HG03558 (cell line): Measurements from ENCODE around the gene NCMAP.
"Not testable (repeated sequence)": the region's sequence is repeated elsewhere in the genome, so short reads cannot be mapped to it uniquely, and the experiment has no call there.

Experiments
- ATAC-seq: cut with Tn5 transposase; IDR thresholded peaks from one replicate; pipeline ENCODE4 v1.9.1; 2021; ENCODE audit warnings: moderate number of reproducible peaks; ENCODE audit not compliant: unreplicated experiment; ENCODE audit errors: extremely low read depth

NCMAP gene, protein sequence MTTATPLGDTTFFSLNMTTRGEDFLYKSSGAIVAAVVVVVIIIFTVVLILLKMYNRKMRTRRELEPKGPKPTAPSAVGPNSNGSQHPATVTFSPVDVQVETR

GRCh38 chr1:24555591-24556413, at the start of gene NCMAP:
Gene NCMAP, plus strand, starts transcription at chr1:24556087. Its CDS starts 39,344 bp downstream, at chr1:24595431.
- no peak for ATAC-seq

GRCh38 chr1:24506691-24507381, 49.1 kb upstream of the NCMAP start:
- ATAC-seq = no peak

DNA sequence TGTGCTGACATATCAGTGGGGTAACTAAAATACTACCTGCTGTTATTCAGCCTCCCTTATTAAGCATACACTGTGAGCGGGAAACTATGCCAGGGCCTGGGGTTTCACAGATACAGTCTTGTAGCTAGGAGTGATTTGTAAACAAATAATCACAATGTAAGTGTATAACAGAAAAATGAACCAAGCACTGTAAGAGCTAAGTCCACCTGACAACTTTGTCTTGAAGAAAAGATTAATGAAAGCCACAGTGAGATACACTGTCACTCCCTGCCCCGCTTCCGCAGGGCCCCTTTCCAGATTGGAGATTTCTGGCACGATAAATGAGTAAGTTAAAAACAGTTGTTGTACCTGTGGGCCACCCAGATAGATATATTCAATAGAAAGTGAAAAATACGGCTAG, 48.5 kb upstream of the NCMAP start:
- no peak for ATAC-seq

GRCh38 chr1:24508911-24509310, 47.0 kb upstream of the NCMAP start:
- ATAC-seq = no peak

GRCh38 chr1:24513706-24514105, 42.2 kb upstream of the NCMAP start:
- no peak for ATAC-seq

DNA sequence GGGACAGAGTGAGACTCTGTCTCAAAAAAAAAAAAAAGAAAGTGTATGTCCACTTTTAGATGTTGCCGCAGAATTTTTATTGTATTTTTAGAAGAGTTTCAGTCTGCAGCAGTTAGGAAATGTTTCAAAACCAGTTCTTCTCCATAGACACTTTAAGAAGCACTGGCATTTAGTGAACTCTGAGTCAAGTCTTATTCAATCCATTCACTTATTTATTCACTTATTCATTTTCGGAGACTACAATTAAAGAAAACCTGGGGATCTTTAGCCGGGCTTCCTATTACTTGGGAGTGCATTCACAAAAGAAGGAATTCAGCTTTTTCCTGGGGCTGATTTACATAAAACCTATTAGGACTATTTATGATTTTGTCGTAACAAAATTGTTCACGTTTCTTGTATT, 40.9 kb upstream of the NCMAP start:
- no peak for ATAC-seq

GRCh38 chr1:24515671-24516209, 40.1 kb upstream of the NCMAP start:
- ATAC-seq = not testable (repeated sequence)

DNA sequence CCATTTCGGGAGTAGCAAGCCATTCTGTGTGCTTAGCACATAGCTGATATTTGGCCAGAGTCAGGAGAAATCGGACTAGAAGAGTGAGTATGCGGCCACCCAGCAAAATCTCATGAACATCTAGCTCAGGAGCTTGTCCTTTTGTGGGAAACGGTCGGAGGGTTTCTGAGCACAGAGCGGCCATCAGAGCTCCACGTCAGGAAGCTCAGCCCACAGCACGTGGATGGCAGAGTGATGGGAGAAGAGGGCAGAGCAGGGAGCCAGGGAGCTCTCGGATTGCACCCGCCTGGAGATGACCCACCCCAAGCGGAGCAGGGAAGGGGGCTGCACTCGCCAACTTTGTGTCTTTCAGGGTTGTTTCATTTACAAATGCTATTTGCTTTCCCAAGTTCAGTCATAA, 39.4 kb upstream of the NCMAP start:
- ATAC-seq = no peak

DNA sequence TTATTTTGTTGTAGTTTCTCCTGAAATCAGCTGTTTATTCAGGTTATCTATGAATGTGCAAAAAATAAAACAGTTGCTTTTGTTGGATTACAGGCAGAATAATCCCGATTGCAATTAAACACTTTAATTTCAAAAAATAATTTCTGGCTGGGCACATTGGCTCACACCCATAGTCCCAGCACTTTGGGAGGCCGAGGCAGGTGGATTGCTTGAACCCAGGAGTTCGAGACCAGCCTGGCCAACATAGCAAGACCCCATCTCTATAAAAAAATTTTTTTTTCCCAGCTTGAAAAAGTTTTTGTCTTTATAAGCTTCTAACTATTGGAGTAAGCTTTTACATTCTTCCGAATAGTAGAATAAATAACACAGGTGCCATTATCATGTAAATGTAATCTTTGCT, 38.0 kb upstream of the NCMAP start:
- no peak for ATAC-seq

DNA sequence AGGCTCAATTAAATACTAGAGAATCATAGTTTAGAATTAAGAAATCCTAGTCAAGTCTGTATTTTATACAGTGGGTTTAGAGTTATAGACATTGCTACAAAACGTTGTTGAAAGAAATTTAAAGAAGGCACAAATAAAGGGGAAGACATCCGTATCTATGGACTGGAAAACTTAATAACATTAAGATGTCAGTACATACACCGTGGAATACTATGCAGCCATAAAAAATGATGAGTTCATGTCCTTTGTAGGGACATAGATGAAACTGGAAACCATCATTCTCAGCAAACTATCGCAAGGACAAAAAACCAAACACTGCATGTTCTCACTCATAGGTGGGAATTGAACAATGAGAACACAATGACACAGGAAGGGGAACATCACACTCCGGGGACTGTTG, 35.6 kb upstream of the NCMAP start:
- ATAC-seq = not testable (repeated sequence)

DNA sequence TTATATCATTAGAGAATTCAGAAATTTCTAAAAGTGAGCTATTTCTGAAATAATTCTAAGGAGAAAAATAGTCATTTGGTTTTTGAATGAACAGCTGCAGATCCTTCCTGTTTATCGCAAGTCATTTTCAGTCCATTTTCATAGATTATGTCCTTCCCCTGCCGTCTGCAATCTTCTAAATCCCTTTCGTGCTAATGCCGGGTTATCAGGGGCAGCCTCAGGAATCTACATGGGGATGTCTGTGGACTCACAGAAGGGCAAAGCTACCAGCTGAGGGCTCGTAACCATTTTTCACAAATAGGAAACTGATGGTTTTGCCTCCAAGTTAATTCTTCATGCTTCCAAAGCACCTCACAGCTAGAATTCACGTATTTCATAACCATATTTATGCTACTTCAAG, 30.3 kb upstream of the NCMAP start:
- no peak for ATAC-seq

DNA sequence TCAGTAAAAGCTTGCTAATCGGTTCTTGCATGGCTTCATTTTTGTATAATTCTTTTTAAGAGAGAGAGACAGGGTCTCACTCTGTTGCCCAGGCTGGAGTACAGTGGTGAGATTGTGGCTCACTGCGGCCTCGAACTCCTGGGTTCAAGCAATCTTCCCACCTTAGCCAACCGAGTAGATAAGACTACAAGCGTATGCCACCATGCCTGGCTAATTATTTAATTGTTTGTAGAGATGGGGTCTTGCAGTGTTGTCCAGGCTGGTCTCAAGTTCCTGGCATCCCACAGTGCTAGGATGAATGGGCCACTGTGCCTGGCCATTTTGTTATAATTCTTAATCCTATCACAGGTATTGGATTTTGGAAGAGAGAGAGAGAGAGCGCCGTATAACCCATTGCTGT, 29.8 kb upstream of the NCMAP start:
- no peak for ATAC-seq

GRCh38 chr1:24526940-24527542, 28.8 kb upstream of the NCMAP start:
- ATAC-seq = no peak

DNA sequence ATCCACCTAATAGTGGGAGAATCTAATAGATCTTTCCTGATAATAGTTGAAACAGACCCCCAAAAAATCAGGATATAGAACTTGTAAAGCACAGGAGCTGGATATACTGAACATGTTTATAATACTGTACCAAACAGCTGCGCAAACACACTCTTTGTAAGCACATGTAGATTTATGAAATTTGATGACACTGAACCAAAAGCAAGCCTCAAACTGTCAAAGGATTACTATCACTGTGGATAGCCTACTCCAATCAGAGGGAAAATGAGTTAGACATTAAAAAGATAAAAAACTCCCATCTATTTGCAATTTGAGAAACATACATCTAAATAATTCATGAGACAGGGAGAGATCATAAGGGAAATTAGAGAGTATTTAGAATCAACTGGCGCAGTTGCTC, 27.1 kb upstream of the NCMAP start:
- no peak for ATAC-seq

GRCh38 chr1:24529292-24529691, 26.6 kb upstream of the NCMAP start:
- not testable (repeated sequence) for ATAC-seq

DNA sequence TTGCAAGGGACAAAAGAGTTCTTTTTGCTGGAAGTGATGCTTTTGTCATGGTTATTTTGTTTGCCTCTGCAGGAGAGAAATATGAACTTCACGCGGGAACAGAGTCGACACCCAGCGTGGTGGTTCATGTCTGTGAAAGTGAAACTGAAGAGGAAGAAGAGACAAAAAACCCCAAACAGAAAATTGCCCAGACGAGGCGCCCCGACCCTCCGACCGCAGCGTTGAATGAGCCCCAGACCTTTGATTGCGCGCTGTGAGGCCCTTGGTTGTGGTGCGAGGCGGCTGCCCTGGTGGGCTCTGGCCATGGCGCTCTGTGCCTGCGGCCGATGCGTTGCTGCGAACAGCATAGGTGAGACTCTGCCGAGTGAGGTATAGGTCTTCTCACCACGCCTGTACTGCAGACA, 20.9 kb upstream of the NCMAP start:
- ATAC-seq = no peak

DNA sequence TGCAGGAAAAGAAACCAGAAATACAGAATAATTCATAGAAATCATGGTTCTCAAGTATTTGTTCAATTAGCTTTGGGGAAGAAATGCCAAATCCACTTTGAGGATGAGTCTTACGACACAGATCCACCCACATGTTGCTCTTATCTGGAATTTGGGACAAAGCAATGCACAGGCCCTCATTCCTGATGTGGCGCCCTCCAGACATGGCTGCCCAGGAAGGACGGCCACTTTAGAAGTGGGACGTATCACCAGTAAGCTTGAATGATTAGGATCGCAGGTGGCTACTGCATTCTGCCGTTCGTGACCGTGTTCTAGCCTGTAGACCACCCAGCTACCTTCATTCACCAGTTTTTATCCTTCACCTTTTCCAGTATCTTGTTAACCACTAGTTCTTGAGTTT, 20.1 kb upstream of the NCMAP start:
- no peak for ATAC-seq

- ATAC-seq = no peak
These were observed 19.5 kb upstream of the NCMAP start for GRCh38 chr1:24536391-24536840.

DNA sequence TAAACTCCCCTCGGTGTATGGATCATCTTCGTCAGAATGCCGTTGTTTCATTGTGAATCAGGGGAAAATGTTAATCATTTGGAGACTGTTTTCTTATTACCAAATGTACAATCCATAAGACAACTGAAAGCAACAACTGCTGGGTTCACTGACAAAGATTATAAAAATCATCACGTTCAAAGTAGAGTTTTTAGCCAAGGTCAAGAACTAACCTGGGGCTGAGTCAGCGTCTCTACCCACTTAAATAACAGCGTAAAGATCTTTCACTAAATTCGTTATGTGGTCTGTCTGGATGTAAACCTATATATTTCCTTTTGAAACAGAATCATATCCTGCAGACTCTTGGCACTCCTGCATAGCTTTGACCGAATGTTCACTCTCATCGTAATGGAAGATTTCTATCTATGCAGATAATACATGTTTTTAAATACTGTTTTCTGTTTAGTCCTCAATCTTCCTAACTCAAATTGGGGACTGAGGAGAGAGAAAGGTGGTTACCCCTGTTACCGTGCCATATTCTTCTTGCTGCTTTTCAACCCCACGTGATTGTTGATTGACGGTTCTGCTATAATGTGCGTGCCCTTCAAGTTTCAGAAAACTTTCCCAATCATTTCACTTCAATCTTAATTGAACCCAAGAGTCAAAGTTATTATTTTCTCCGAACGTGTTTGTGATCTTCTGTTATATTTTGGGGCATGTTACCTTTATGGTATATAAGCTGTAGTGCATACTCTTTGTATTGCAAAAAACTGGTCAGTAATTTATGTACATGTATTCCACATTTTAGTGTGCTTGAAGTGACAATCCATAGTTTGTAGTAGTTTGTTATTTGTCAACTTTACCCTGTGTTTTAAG, 15.6 kb upstream of the NCMAP start:
- ATAC-seq = no peak
